Left kidney (tissue), 2 donors: ENCODE measurements around the gene YKT6. TPM values are rescaled to one million over a fixed set of nuclear protein-coding genes. Genes with fewer than 3 reads are reported as not detected.
"Not testable (repeated sequence)": the region's sequence is repeated elsewhere in the genome, so short reads cannot be mapped to it uniquely, and the experiment has no call there.

Experiments
- DNase-seq: peaks from one replicate; pipeline ENCODE4 v3.0.0-alpha.2; 2013
- polyA plus RNA-seq: library from polyadenylated mRNA; unstranded; fragments of 120-200 nt; gene quantifications from one replicate; pipeline ENCODE4 v1.2.1, GENCODE V29; 2013; ENCODE audit not compliant: insufficient read length

YKT6 gene
- polyA plus RNA-seq, 1 donor: 82.7 TPM

GRCh38 chr7:44167920-44168319 is 32.9 kb upstream of the YKT6 start:
- DNase-seq: no peak

- not testable (repeated sequence) for DNase-seq
Measured at GRCh38 chr7:44171901-44172300, 28.9 kb upstream of the YKT6 start.

GRCh38 chr7:44172352-44172751 is 28.4 kb upstream of the YKT6 start:
- no peak for DNase-seq

DNA sequence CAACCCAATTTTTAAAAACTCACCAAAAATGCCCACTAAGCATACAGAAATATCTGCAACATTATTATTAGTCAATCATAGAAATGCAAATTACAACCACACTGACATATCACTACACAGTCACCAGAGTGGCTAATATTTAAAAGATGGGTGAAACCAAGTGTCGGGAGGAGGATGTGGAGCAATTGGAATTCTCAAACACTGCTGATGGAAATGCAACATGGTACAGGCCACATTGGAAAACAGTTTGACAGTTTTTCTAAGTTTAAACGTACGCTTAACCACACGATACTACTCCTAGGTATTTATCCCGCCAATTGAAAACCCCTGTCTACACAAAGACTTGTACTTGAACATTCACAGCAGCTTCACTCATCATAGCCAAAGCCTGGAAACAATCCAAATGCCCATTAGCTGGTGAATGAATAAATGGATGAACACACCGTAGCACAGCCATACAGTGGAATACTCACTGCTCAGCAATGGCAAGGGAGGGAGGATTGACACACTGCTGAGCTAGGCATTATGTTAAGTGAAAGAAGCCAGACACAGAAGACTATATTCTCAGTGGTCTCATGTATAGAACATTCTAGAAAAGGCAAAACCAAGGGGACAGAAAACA is 27.9 kb upstream of the YKT6 start:
- DNase-seq: no peak

- no peak for DNase-seq
Measured at GRCh38 chr7:44173911-44174693, 26.7 kb upstream of the YKT6 start.

DNA sequence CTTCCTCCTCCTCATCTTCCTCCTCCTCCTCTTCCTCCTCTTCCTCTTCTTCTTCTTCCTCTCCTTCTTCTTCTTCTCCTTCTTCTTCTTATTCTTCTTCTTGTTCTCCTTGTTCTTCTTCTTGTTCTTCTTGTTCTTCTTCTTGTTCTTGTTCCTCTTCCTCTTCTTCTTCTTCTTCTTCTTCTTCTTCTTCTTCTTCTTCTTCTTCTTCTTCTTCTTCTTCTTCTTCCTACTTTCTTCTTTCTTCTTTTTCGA is 26.2 kb upstream of the YKT6 start:
- DNase-seq: not testable (repeated sequence)

DNA sequence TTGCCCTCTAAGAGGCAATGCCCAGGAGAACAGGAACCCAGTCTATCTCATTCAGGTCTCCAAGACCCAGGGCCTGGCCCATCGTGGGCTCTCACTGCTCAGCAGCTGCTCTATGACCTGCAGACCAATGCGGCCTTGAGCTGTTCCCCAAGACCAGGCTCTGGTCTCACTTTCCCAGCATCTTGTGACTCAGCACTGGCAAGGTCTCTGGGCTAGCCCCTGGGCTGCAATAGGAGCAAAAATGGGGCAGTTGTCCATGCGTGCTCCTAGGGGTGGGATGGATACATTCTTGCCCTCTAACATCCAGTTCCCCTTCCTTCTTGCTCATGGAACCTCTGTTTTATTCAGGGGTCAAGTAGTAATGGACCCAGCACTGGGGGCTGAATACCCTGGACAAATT is 25.0 kb upstream of the YKT6 start:
- DNase-seq: no peak

- no peak for DNase-seq
Measured at GRCh38 chr7:44176486-44176885, 24.3 kb upstream of the YKT6 start.

DNA sequence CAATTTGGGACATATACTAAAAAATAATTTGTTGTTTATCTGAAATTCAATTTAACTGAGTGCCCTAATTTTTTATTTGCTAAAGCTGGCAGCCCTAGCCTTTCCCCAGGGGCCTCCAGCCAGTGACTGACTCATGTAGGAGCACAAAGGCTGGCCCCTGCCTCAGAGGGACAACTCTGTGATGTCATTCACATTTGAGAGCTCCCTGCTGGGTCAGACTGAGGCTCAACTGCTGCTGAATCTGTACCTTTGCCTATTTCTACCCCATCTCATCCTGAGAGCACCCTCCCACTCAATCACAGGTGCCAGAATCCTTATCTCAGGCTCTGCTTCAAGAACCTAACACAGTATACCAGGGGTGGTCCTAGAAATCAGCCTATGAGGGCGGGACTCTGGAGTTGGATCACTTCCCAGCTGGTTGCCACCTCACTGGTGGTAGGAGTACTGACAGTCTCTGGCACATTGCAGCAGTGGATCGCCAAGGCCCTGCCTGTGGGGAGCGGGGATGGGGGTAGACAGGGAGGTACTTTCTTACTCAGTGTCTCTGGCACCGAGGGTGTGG is 23.1 kb upstream of the YKT6 start:
- DNase-seq: no peak

GRCh38 chr7:44180631-44181030 is 20.1 kb upstream of the YKT6 start:
- no peak for DNase-seq

- DNase-seq: no peak
Measured at GRCh38 chr7:44182827-44183226, 18.0 kb upstream of the YKT6 start.

GRCh38 chr7:44183386-44183785 is 17.4 kb upstream of the YKT6 start:
- DNase-seq: no peak

DNA sequence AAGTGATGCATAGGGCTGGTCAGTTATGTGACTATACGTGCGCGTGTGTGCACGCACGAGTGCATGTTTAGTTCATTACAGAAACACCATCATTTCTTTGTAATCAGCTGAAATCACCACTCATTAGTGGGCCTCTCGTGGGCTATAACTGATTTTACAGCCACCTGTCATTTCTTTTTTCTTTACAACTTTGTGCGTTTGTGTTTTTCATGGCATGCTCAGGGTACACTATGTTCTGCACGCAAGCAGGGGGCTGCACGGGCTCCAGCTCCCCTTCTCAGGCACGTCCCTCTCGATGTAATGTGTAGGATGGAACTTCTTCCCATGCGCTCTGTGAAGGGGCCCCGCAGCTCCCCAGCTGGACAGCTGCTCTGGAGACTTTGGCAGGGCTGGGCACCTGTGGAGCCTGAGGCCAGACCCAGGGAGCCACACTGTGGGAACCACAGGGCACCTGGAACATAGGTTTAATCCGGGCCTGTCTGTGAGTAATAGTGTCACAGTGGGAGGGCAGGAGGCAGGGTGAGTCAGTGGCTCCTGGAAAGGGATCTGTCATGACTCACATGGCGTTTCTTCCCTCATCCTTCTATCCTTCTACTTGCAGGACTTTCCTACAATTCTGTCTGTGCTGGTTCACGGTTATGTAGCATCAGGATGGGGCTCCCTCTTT is 16.4 kb upstream of the YKT6 start:
- DNase-seq: no peak

GRCh38 chr7:44184873-44185446 is 15.8 kb upstream of the YKT6 start:
- DNase-seq: no peak

- DNase-seq: no peak
Measured at GRCh38 chr7:44185729-44186128, 15.0 kb upstream of the YKT6 start.

DNA sequence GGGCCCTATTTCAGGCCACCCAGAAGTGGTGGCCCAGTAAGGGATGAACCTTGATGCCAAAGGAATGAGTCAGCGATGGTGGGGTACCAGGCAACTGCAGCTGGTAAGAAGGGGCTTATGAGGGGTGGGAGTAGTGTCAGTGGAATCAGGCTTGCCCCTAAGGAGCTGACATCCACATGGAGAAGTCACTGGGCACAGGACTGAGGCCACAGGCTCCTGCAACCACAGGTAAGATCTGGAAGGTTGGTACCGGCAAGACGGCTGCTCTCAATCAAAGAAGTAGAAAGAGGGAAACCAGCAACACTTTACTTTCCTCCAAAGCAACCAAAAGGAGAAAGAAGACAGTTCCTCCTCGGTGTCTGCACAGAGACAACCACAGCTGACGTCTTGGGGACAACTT is 14.0 kb upstream of the YKT6 start:
- no peak for DNase-seq

DNA sequence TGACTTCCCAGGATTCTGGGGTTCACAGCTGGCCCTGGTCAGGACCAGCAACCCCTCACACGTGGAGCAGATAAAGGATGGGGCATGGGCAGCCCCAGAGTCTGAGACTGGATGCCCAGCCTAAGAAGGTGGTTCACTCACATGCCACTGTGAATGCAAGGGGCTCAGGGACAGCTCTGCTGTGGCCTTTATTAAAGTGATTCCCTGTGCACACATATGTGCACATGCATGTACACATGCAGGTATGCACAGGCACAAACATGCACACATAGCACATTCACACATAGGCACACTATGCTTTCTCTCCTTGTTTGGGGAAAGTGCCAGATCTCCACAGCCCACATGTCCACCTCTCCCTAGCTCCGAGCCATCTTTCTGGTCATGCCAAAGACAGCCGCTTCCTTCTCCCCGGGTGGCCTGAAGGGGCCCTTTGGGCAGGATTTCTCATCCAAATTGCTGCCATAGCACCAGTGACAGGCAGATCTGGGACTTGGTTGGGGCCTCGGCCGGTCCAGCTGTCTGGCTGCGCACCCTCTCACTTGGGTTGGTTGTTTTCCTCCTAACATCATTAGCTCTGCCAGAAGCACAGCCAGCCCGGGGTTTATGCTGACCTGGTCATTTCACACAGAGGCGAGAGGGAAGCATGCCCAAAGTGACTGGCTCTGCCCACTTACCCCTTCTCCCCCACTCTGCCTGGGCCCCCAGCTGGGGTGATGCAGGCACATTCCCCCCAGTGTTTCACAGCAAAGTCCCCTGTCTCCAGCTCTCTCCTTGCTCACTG is 13.0 kb upstream of the YKT6 start:
- no peak for DNase-seq

DNA sequence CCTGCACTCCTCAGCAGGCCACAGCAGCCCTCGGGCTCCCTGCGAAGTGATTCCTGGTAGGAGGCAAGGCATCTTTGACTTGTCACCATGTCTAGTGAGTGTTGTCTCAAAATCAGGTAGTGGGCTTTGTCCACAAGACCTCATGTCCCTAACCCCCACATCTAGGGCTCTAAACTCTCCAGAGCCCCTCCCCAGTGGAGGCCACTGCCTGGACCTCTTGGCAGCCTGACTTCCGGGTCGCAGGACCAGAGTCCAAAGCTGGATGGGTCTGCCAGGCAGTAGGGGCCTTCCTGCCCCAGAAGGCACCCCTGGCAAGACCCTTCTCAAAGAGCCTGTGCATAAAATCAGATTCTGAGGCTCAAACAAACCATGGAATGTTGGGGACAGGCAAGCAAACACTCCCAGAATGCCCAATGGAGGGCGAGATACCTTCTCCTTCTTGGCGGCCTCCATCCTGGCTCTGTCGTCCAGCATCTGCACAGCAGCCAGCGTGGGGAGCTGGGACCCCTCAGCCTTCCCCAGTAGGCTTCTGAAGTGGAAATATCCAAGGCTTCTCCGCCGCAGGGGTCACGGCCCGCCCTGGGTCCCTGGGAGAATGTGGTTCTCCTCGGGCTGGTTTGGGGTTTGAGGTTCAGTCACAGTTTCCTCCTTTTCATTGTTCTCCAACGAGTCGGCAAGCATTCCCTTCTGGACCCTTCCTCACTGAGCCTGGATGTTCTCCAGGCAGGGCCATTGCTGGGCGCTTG is 12.1 kb upstream of the YKT6 start:
- DNase-seq: no peak

GRCh38 chr7:44189286-44189992 is 11.3 kb upstream of the YKT6 start, which contains the start of gene GCK:
Gene GCK, minus strand, starts transcription at chr7:44189439. Its CDS starts 486 bp downstream, at chr7:44188953.
- DNase-seq: peak; percentile 55

DNA sequence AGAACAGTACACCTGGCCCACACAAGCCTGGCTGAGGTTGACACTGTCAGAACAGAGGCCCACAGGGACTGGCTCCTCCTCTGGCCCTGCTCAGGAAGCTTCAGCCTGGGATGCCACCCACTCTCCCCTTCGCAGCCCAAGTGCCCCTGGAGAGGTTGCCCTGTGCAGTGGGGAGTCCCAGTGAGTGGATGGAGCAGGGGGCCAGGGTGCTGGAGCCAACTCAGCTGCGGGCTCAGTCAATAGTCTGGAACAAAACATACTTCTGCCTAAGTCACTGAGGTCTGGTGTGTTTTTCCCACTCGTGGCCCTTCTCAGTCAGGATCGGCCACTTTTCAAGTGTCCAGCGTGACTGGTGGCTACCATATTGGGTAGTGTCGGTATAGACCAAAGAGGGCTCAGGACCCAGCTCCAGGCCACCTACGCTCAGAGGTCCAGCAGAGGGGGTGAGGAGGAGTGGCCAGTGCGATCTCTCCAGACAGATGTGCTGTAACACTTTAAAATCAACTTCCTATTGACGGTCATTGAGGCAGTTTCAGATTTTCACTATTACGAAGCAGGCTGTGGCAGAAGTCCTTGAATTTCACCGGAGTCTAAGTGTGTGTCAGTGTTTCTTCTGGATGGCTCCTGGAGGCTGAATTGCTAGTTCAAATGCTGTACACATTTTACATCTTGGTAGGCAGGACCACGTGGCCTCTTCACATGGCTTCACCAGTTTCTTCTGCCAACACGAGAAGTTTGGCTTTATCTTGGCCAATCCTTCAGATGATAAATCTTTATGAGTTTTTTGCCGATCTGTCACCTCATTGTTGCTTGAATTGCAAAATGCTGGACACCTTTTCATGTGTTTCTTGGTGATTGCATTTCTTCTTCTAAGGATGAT is 10.5 kb upstream of the YKT6 start:
- no peak for DNase-seq
